NB4 (cell line): ENCODE data around the gene PANK2.

Experiments used
- DNase-seq: peaks from one replicate; pipeline ENCODE4 v3.0.0; 2010; ENCODE audit warnings: low read depth
- H3K4me3 ChIP-seq: one replicate; pipeline ENCODE4 v1.5.1; 2011; ENCODE audit warnings: mild to moderate bottlenecking, low read depth, low read length, moderate library complexity
- CTCF ChIP-seq: IDR thresholded peaks from one replicate; pipeline ENCODE4 v1.5.1; 2012; ENCODE audit warnings: low read depth, low read length
- MYC ChIP-seq: IDR thresholded peaks from 2 replicates; pipeline ENCODE4 v1.6.1; 2011; ENCODE audit warnings: low read depth, low read length
- POLR2A ChIP-seq: IDR thresholded peaks from 2 replicates; pipeline ENCODE4 v1.6.1; 2011; ENCODE audit warnings: mild to moderate bottlenecking; ENCODE audit not compliant: insufficient read length; ENCODE audit errors: extremely low read depth
- TF ChIP-seq, protein P1 (sequence below): IDR thresholded peaks from 2 replicates; pipeline ENCODE4 v1.6.1; 2011; ENCODE audit warnings: low read depth, low read length

Gene PANK2

GRCh38 chr20:3909952-3910366, 20.8 kb downstream of the PANK2 start:
- no peak for DNase-seq
- no peak for TF ChIP-seq MYC
- no peak for TF ChIP-seq POLR2A
- no peak for TF ChIP-seq CTCF
- TF ChIP-seq, protein P1, sequence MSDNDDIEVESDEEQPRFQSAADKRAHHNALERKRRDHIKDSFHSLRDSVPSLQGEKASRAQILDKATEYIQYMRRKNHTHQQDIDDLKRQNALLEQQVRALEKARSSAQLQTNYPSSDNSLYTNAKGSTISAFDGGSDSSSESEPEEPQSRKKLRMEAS = no peak
- no peak overlapping the region for H3K4me3 ChIP-seq

GRCh38 chr20:3910853-3911252, 21.7 kb downstream of the PANK2 start:
- no peak for TF ChIP-seq MYC
- H3K4me3 ChIP-seq = no peak overlapping the region
- DNase-seq = no peak

DNA sequence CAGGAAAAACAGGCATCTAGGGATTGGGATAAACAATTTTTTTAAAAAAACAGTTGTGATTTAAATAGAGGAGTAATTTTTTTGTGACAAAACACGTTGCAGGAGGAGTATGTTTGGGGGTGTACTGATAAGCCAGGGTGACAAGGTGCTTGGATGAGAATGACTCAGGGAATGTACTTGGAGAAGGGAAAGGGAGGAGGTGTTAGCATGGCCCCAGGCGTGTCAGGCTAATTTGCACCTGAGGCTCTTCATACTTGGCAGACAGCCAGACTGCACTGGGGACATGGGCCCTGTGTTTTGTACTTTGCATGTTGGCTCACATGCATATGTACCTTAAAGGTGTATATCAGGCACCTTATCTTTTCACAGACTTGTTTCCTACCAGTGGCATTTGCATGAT, 22.8 kb downstream of the PANK2 start:
- no peak overlapping the region for H3K4me3 ChIP-seq
- no peak for TF ChIP-seq CTCF
- no peak for TF ChIP-seq POLR2A
- TF ChIP-seq, protein P1 = no peak
- TF ChIP-seq MYC = no peak
- no peak for DNase-seq

- DNase-seq = no peak
- TF ChIP-seq, protein P1 = no peak
- TF ChIP-seq MYC = no peak
- TF ChIP-seq CTCF = no peak
- no peak for TF ChIP-seq POLR2A
- no peak overlapping the region for H3K4me3 ChIP-seq
Measured at GRCh38 chr20:3914446-3914845, 25.3 kb downstream of the PANK2 start.

- TF ChIP-seq POLR2A = no peak
- TF ChIP-seq CTCF = no peak
- no peak for TF ChIP-seq MYC
- TF ChIP-seq, protein P1 = no peak
- no peak overlapping the region for H3K4me3 ChIP-seq
- no peak for DNase-seq
Measured at GRCh38 chr20:3915691-3916090, 26.5 kb downstream of the PANK2 start.

GRCh38 chr20:3916364-3916763, 27.2 kb downstream of the PANK2 start:
- H3K4me3 ChIP-seq = no peak overlapping the region
- TF ChIP-seq MYC (no peak), POLR2A (no peak), CTCF (no peak)
- TF ChIP-seq, protein P1 = no peak
- no peak for DNase-seq
